H1 (cell line): ENCODE results near the gene PHLDA1. TPM values are rescaled to one million over a fixed set of nuclear protein-coding genes. Genes with fewer than 3 reads are reported as not detected.
A peak's percentile ranks its signal among the peaks of the same experiment; 100 is the strongest.

Experiments
- CTCF ChIA-PET: fragments of 300-600 bp; sonication (Branson Sonifier 250); formaldehyde crosslinking; loops from one replicate; lab custom pipeline; 2021; ENCODE audit not compliant: partially characterized antibody; lab: Charles Lee
- POLR2A ChIA-PET: fragments of 300-600 bp; sonication (Branson Sonifier 250); formaldehyde crosslinking; loops from one replicate; lab custom pipeline; 2021; ENCODE audit warnings: inconsistent platforms; ENCODE audit not compliant: partially characterized antibody; lab: Charles Lee
- DNase-seq, 2 experiments: peaks; one replicate each; pipeline versions ENCODE4 v3.0.0 to v3.0.0-alpha.2; 2010 to 2022; ENCODE audit warnings: low spot score in 2 of 2, low read depth in 1 of 2, mixed read lengths in 1 of 2
- FAIRE-seq: peaks from 2 replicates; lab custom pipeline; 2011; peaks lifted over from hg19 to GRCh38; lab: Jason Lieb, UNC
- H2AFZ ChIP-seq: 2 replicates; pipeline ENCODE4 v1.8.1; 2012; ENCODE audit warnings: low read length, inconsistent platforms
- H2AK5ac ChIP-seq: 2 replicates; pipeline ENCODE4 v1.6.1; 2013; ENCODE audit warnings: low read depth, low read length
- H2BK120ac ChIP-seq: replicated peaks from 2 replicates; pipeline ENCODE3; 2013; ENCODE audit warnings: low read depth, low read length, inconsistent platforms
- H2BK12ac ChIP-seq: 2 replicates; pipeline ENCODE4 v1.6.1; 2013; ENCODE audit warnings: low read depth, low read length
- H2BK15ac ChIP-seq: 2 replicates; pipeline ENCODE4 v1.6.1; 2013; ENCODE audit warnings: low read length
- H2BK20ac ChIP-seq: 2 replicates; pipeline ENCODE4 v1.6.1; 2013; ENCODE audit warnings: low read length
- H2BK5ac ChIP-seq: 2 replicates; pipeline ENCODE4 v1.6.1; 2013; ENCODE audit warnings: low read depth, low read length
- H3K14ac ChIP-seq: 2 replicates; pipeline ENCODE4 v1.6.1; 2013; ENCODE audit warnings: inconsistent platforms; ENCODE audit not compliant: insufficient read length
- H3K18ac ChIP-seq: 2 replicates; pipeline ENCODE4 v1.6.1; 2013; ENCODE audit warnings: low read length; ENCODE audit errors: extremely low read depth
- H3K23ac ChIP-seq: 2 replicates; pipeline ENCODE4 v1.6.1; 2013; ENCODE audit warnings: inconsistent platforms; ENCODE audit not compliant: insufficient read length
- H3K23me2 ChIP-seq: 2 replicates; pipeline ENCODE4 v1.6.1; 2013; ENCODE audit warnings: low read depth, low read length
- H3K27ac ChIP-seq: 2 replicates; pipeline ENCODE4 v1.6.1; 2011; ENCODE audit warnings: low read depth, low read length, inconsistent platforms
- H3K27me3 ChIP-seq, 4 experiments: replicated peaks in 1 of 4; 1 replicate in 1 of 4; 2 replicates in 3 of 4; pipeline versions ENCODE4 v1.6.1 to v1.8.1; 2011 to 2013; ENCODE audit warnings: low read length in 3 of 4, mild to moderate bottlenecking in 3 of 4, inconsistent platforms in 2 of 4, mixed read lengths in 2 of 4, moderate library complexity in 1 of 4; ENCODE audit not compliant: control insufficient read depth in 3 of 4, insufficient read depth in 3 of 4; ENCODE audit errors: extremely low read depth in 1 of 4
- H3K36me3 ChIP-seq, 4 experiments: 2 replicates each; pipeline versions ENCODE4 v1.6.1 to v1.8.1; 2011 to 2013; ENCODE audit warnings: mild to moderate bottlenecking in 4 of 4, low read length in 3 of 4, moderate library complexity in 2 of 4, control low read depth in 1 of 4, inconsistent platforms in 1 of 4; ENCODE audit not compliant: insufficient read depth in 4 of 4, control insufficient read depth in 2 of 4
- H3K4ac ChIP-seq: replicated peaks from 2 replicates; pipeline ENCODE3; 2013; ENCODE audit warnings: low read length, low read depth, mixed read lengths, inconsistent platforms; ENCODE audit not compliant: insufficient read length
- H3K4me1 ChIP-seq, 4 experiments: replicated peaks in 1 of 4; 1 replicate in 1 of 4; 2 replicates in 3 of 4; pipeline versions ENCODE4 v1.6.1 to v1.8.1; 2011 to 2013; ENCODE audit warnings: low read length in 3 of 4, inconsistent platforms in 2 of 4, mixed read lengths in 1 of 4; ENCODE audit not compliant: insufficient read depth in 4 of 4, control insufficient read depth in 3 of 4
- H3K4me2 ChIP-seq, 2 experiments: 2 replicates each; pipeline versions ENCODE4 v1.6.1 to v1.8.1; 2011 to 2013; ENCODE audit warnings: low read depth in 2 of 2, low read length in 2 of 2, control low read depth in 1 of 2, inconsistent platforms in 1 of 2, mild to moderate bottlenecking in 1 of 2; ENCODE audit not compliant: insufficient read depth in 1 of 2
- H3K4me3 ChIP-seq, 4 experiments: fragments of 200-600, 300-600 bp in 1 of 4; sonication (generic), shearing (Covaris generic), sonication (Bioruptor Twin) in 1 of 4; 2 replicates each; pipeline versions ENCODE4 v1.5.1 to v1.8.1; 2011 to 2016; ENCODE audit warnings: low read length in 4 of 4, low read depth in 3 of 4, control low read depth in 2 of 4, inconsistent platforms in 2 of 4, mild to moderate bottlenecking in 2 of 4, mixed read lengths in 1 of 4, moderate library complexity in 1 of 4; ENCODE audit not compliant: insufficient read depth in 2 of 4; ENCODE audit errors: extremely low read depth in 1 of 4
- H3K56ac ChIP-seq: replicated peaks from 2 replicates; pipeline ENCODE3; 2013; ENCODE audit warnings: low read depth, mild to moderate bottlenecking, mixed read lengths, low read length, inconsistent platforms; ENCODE audit not compliant: insufficient read length
- H3K79me1 ChIP-seq: 2 replicates; pipeline ENCODE4 v1.6.1; 2013; ENCODE audit warnings: low read depth, low read length, control low read depth
- H3K79me2 ChIP-seq, 2 experiments: 2 replicates each; pipeline versions ENCODE4 v1.6.1 to v1.8.1; 2012 to 2013; ENCODE audit warnings: low read length in 2 of 2, mild to moderate bottlenecking in 2 of 2, inconsistent platforms in 1 of 2; ENCODE audit not compliant: insufficient read depth in 2 of 2, control insufficient read depth in 1 of 2
- H3K9ac ChIP-seq, 4 experiments: replicated peaks in 1 of 4; 1 replicate in 1 of 4; 2 replicates in 3 of 4; pipeline versions ENCODE4 v1.6.1 to v1.8.1; 2011 to 2013; ENCODE audit warnings: low read depth in 3 of 4, low read length in 3 of 4, control low read depth in 2 of 4, mild to moderate bottlenecking in 2 of 4, moderate library complexity in 2 of 4, inconsistent platforms in 1 of 4; ENCODE audit errors: extremely low read depth in 1 of 4
- H3K9me3 ChIP-seq, 2 experiments: 2 replicates each; pipeline versions ENCODE4 v1.6.1 to v1.8.1; 2012 to 2013; ENCODE audit warnings: mild to moderate bottlenecking in 2 of 2, moderate library complexity in 2 of 2, control low read depth in 1 of 2, inconsistent platforms in 1 of 2, low read depth in 1 of 2, low read length in 1 of 2, mixed read lengths in 1 of 2; ENCODE audit not compliant: insufficient read depth in 2 of 2
- H4K20me1 ChIP-seq, 2 experiments: replicated peaks in 1 of 2; 2 replicates each; pipeline versions ENCODE3 to v1.8.1; 2011 to 2013; ENCODE audit warnings: inconsistent platforms in 2 of 2, low read length in 2 of 2, mild to moderate bottlenecking in 1 of 2; ENCODE audit not compliant: insufficient read depth in 2 of 2, control insufficient read depth in 1 of 2
- H4K5ac ChIP-seq: 2 replicates; pipeline ENCODE4 v1.6.1; 2013; ENCODE audit warnings: low read length, low read depth, mixed read lengths, inconsistent platforms; ENCODE audit not compliant: insufficient read length
- H4K8ac ChIP-seq: 2 replicates; pipeline ENCODE4 v1.8.0; 2013; ENCODE audit warnings: mild to moderate bottlenecking, moderate library complexity, low read length, inconsistent platforms; ENCODE audit not compliant: insufficient read depth; ENCODE audit errors: extremely low read depth
- H4K91ac ChIP-seq: replicated peaks from 2 replicates; pipeline ENCODE3; 2013; ENCODE audit warnings: low read length, mixed read lengths, inconsistent platforms; ENCODE audit not compliant: insufficient read length
- BACH1 ChIP-seq: IDR thresholded peaks from 2 replicates; pipeline ENCODE4 v1.6.1; 2012; ENCODE audit warnings: low read length, improper control_type of control experiment
- SP1 ChIP-seq: IDR thresholded peaks from 2 replicates; pipeline ENCODE4 v1.6.1; 2011; ENCODE audit warnings: low read depth, low read length
- TAF1 ChIP-seq: IDR thresholded peaks from 2 replicates; pipeline ENCODE4 v1.6.1; 2011; ENCODE audit warnings: mild to moderate bottlenecking, low read depth, low read length
- WGBS, 2 experiments: shearing (Covaris generic) in 1 of 2; methylation state at CpG; one replicate each; pipeline versions ENCODE4 v1.1.6 to v1.1.7; 2013 to 2015; ENCODE audit warnings: low lambda C conversion rate in 2 of 2, mixed read lengths in 2 of 2, inconsistent platforms in 1 of 2, low coverage in 1 of 2, missing lambda C conversion rate in 1 of 2; ENCODE audit not compliant: insufficient replicate concordance in 2 of 2, insufficient coverage in 1 of 2, insufficient read length in 1 of 2; ENCODE audit errors: extremely low coverage in 1 of 2, missing lambda C conversion rate in 1 of 2; 5-methylcytosine and 5-hydroxymethylcytosine counted together
- polyA plus RNA-seq, 7 experiments: library from polyadenylated mRNA; depleted of rRNA in 3 of 7; stranded (reverse) in 5 of 7; unstranded in 2 of 7; fragments of >200 nt in 5 of 7; fragments of 200-250 nt in 2 of 7; gene quantifications; 1 replicate in 5 of 7; 2 replicates in 1 of 7; 4 replicates in 1 of 7; pipeline versions ENCODE4 v1.2.1 to v1.2.3, GENCODE V29; 2011 to 2013; ENCODE audit warnings: missing spikeins in 2 of 7, mixed read lengths in 2 of 7
- total RNA-seq: library from RNA; stranded (reverse); fragmentation: NEBNext Ultra II Directional; extraction: Animal tissue kit (Norgen Biotek cat#: 25700); gene quantifications from 2 replicates; pipeline ENCODE4 v1.2.1, GENCODE V29; 2021

Gene PHLDA1
- total and polyA plus RNA-seq, 2 of the 8 experiments (the other 6 are each of a cell fraction or from before 2014, with no cell fraction given): 18.9 to 19.4 TPM

- Histone ChIP-seq H3K4ac (no peak overlapping the region), H3K4me1 (peaks cover 6 to 17% (median 11%) of the 10 kb centered on the region in 4 experiments; a peak in 5 of 7 replicates), H3K36me3 (peaks cover 0 to 4% (median 0%) of the 10 kb centered on the region in 4 experiments; a peak in 1 of 8 replicates), H2BK120ac (no peak overlapping the region), H2BK20ac (no peak overlapping the region), H3K4me2 (no peak overlapping the region), H3K23me2 (no peaks in the 10 kb centered on the region), H3K9me3 (no peaks in the 10 kb centered on the region), H2BK15ac (no peak overlapping the region), H3K4me3 (no peak overlapping the region), H3K9ac (no peak overlapping the region), H3K18ac (no peak overlapping the region), H3K79me2 (no peaks in the 10 kb centered on the region), H4K20me1 (no peaks in the 10 kb centered on the region), H3K14ac (no peak overlapping the region), H2AFZ (no peak overlapping the region), H3K56ac (no peak overlapping the region), H4K5ac (no peak overlapping the region), H2BK5ac (no peak overlapping the region), H3K27ac (no peak overlapping the region), H3K79me1 (no peaks in the 10 kb centered on the region), H3K23ac (peak overlapping the region; percentile 34), H2BK12ac (no peak overlapping the region), H3K27me3 (no peaks in the 10 kb centered on the region), H4K91ac (peak overlapping the region; percentile 12), H4K8ac (no peak overlapping the region), H2AK5ac (no peak overlapping the region)
- POLR2A ChIA-PET: interaction anchor here (6.6 kb wide), 1 partner anchor 9 kb away, joined by 29 read pairs; the partner anchor contains the start of gene PHLDA1
- no peak for DNase-seq
- TF ChIP-seq TAF1 (no peak), BACH1 (no peak), SP1 (no peak)
- FAIRE-seq: no peak
- 81% methylated on average over 3 of the region's 3 CpGs; no CpG with 5 or more reads in 1 of the 2 experiments for WGBS, 2 experiments
- CTCF ChIA-PET: interaction anchor here (0.6 to 1.2 kb wide), 3 partner anchors 8 to 155 kb away, joined by 3 to 5 read pairs (median 3); no protein-coding TSS in a partner anchor
Measured at GRCh38 chr12:76022506-76022905, 9.1 kb downstream of the PHLDA1 start.
